Nephron (organoid): ENCODE data around the gene RAB3IL1.

Experiments
- H3K27ac Mint-ChIP-seq, 3 experiments: 2 replicates each; pipeline ENCODE4 v1.8.0; 2020; ENCODE audit warnings: mixed read lengths in 3 of 3, mild to moderate bottlenecking in 2 of 3, moderate library complexity in 1 of 3
- H3K27me3 Mint-ChIP-seq: 2 replicates; pipeline ENCODE4 v1.8.0; 2021; ENCODE audit warnings: low read depth, mild to moderate bottlenecking, moderate library complexity, mixed read lengths
- H3K36me3 Mint-ChIP-seq: 2 replicates; pipeline ENCODE4 v1.8.0; 2020; ENCODE audit warnings: low read depth, mixed read lengths
- H3K4me1 Mint-ChIP-seq: 2 replicates; pipeline ENCODE4 v1.8.0; 2020; ENCODE audit warnings: mixed read lengths
- H3K4me3 Mint-ChIP-seq, 3 experiments: 2 replicates each; pipeline ENCODE4 v1.8.0; 2020; ENCODE audit warnings: mild to moderate bottlenecking in 3 of 3, mixed read lengths in 3 of 3, moderate library complexity in 2 of 3
- H3K9me3 Mint-ChIP-seq: 2 replicates; pipeline ENCODE4 v1.8.0; 2020; ENCODE audit warnings: mixed read lengths
- CTCF ChIP-seq, 3 experiments: fragments of 200-600 bp; sonication (generic); IDR thresholded peaks; one replicate each; pipeline ENCODE4 v1.5.0; 2021; ENCODE audit warnings: antibody characterized with exemption in 3 of 3; ENCODE audit not compliant: unreplicated experiment in 3 of 3

RAB3IL1 gene

GRCh38 chr11:61855939-61856680 is 61.3 kb downstream of the RAB3IL1 start:
- Mint-ChIP-seq H3K9me3 (no peaks in the 10 kb centered on the region), H3K4me1 (no peaks in the 10 kb centered on the region), H3K4me3 (no peak overlapping the region), H3K27ac (no peak overlapping the region), H3K27me3 (no peaks in the 10 kb centered on the region), H3K36me3 (peaks cover 51% of the 10 kb centered on the region)
- TF ChIP-seq CTCF (IDR thresholded peaks at IDR 0.05; ENCODE audit: unreplicated experiment in 3 of 3): no peak

- peaks cover 52% of the 10 kb centered on the region for H3K36me3 Mint-ChIP-seq
- H3K9me3 Mint-ChIP-seq: no peaks in the 10 kb centered on the region
- no peaks in the 10 kb centered on the region for H3K4me1 Mint-ChIP-seq
- H3K4me3 Mint-ChIP-seq: no peak overlapping the region
- no peak overlapping the region for H3K27ac Mint-ChIP-seq
- H3K27me3 Mint-ChIP-seq: no peaks in the 10 kb centered on the region
- no peak for TF ChIP-seq CTCF (IDR thresholded peaks at IDR 0.05; ENCODE audit: unreplicated experiment in 3 of 3)
Observed at GRCh38 chr11:61854966-61855714, 62.2 kb downstream of the RAB3IL1 start.

GRCh38 chr11:61854206-61854895 is 63.0 kb downstream of the RAB3IL1 start:
- Mint-ChIP-seq H3K4me3 (no peak overlapping the region), H3K9me3 (no peaks in the 10 kb centered on the region), H3K4me1 (no peaks in the 10 kb centered on the region), H3K27me3 (no peaks in the 10 kb centered on the region), H3K27ac (no peak overlapping the region), H3K36me3 (peaks cover 50% of the 10 kb centered on the region)
- TF ChIP-seq CTCF (IDR thresholded peaks at IDR 0.05; ENCODE audit: unreplicated experiment in 3 of 3): no peak

- H3K4me3 Mint-ChIP-seq: no peak overlapping the region
- TF ChIP-seq CTCF (IDR thresholded peaks at IDR 0.05; ENCODE audit: unreplicated experiment in 3 of 3): no peak
- peaks cover 47% of the 10 kb centered on the region for H3K36me3 Mint-ChIP-seq
Observed at GRCh38 chr11:61853698-61854169, 63.6 kb downstream of the RAB3IL1 start.

DNA sequence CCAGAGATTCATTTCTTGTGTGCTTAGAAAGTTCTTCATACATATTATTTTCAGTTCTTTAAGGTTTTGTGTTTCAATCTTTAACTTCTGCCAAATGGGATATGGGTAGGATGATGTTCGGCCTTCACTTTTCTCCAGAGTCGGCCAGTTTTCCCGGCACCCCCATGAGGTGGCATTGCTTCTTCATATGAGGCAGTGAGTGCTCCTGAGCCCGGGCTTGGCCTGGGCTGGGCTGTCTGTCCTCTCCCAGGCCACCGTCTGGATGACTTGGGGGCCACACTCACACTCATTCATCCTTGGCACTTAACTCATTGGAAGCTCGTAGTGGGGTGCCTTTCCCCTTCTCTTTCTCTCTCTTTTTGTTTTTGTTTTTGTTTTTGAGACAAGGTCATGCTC is 65.5 kb downstream of the RAB3IL1 start:
- H3K4me3 Mint-ChIP-seq: no peak overlapping the region
- no peaks in the 10 kb centered on the region for H3K4me1 Mint-ChIP-seq
- peaks cover 62% of the 10 kb centered on the region for H3K36me3 Mint-ChIP-seq
- H3K27me3 Mint-ChIP-seq: no peaks in the 10 kb centered on the region
- no peaks in the 10 kb centered on the region for H3K9me3 Mint-ChIP-seq
- no peak for TF ChIP-seq CTCF (IDR thresholded peaks at IDR 0.05; ENCODE audit: unreplicated experiment in 3 of 3)
- H3K27ac Mint-ChIP-seq: no peak overlapping the region

More at GRCh38 chr11:61853698-61854169, 63.6 kb downstream of the RAB3IL1 start:
- no peaks in the 10 kb centered on the region for H3K9me3 Mint-ChIP-seq
- no peak overlapping the region for H3K27ac Mint-ChIP-seq
- H3K27me3 Mint-ChIP-seq: no peaks in the 10 kb centered on the region
- no peaks in the 10 kb centered on the region for H3K4me1 Mint-ChIP-seq
